Measurements from ENCODE around the gene TNKS1BP1.

TNKS1BP1 gene

DNA sequence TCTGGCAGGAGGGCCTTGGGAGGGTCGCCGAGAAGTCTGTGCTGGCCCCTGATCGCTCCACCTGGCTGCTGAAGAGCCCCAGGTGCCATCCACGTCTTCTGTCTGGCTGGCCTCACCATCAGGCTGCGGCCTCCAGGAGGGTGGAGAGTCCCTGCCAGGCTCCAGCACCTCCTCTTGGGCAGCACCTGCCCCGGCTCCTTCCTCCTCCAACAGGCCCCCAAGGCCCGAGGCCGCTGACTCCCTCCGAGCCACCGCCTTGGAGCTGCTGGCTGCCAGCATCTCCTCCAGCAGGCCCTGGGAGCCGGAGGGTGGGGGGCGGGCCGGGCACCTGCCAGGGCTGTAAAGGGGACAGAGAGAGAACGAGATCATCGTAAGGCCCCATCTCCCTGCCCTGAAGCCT lies 22.3 kb downstream of the TNKS1BP1 start:
- no peaks in the 10 kb centered on the region for H3K4me1 ChIP-seq (ENCODE audit: control insufficient read depth, low read length)
- H3K4me3 ChIP-seq (ENCODE audit: low read length) = no peak overlapping the region
- H3F3A ChIP-seq (ENCODE audit: control insufficient read depth, insufficient read depth) = no peaks in the 10 kb centered on the region
- no peaks in the 10 kb centered on the region for H3K9me2 ChIP-seq (replicated peaks; ENCODE audit: control insufficient read depth, low read length)
- no peaks in the 10 kb centered on the region for H3K79me2 ChIP-seq (ENCODE audit: control insufficient read depth, low read length)
- no peaks in the 10 kb centered on the region for H3K27me3 ChIP-seq (ENCODE audit: control insufficient read depth, low read length)
- no peaks in the 10 kb centered on the region for H3K9me3 ChIP-seq (ENCODE audit: control insufficient read depth, insufficient read depth, low read length)
- no peak for TF ChIP-seq EZH2phosphoT487 (IDR thresholded peaks at IDR 0.05; ENCODE audit: borderline replicate concordance, low read length)
- TF ChIP-seq, protein P1, sequence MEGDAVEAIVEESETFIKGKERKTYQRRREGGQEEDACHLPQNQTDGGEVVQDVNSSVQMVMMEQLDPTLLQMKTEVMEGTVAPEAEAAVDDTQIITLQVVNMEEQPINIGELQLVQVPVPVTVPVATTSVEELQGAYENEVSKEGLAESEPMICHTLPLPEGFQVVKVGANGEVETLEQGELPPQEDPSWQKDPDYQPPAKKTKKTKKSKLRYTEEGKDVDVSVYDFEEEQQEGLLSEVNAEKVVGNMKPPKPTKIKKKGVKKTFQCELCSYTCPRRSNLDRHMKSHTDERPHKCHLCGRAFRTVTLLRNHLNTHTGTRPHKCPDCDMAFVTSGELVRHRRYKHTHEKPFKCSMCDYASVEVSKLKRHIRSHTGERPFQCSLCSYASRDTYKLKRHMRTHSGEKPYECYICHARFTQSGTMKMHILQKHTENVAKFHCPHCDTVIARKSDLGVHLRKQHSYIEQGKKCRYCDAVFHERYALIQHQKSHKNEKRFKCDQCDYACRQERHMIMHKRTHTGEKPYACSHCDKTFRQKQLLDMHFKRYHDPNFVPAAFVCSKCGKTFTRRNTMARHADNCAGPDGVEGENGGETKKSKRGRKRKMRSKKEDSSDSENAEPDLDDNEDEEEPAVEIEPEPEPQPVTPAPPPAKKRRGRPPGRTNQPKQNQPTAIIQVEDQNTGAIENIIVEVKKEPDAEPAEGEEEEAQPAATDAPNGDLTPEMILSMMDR (IDR thresholded peaks at IDR 0.05; ENCODE audit: low read depth, low read length, poor library complexity, severe bottlenecking) = no peak
- no peaks in the 10 kb centered on the region for H3K36me3 ChIP-seq (ENCODE audit: control insufficient read depth, low read length)
- H4K20me1 ChIP-seq (ENCODE audit: control insufficient read depth, insufficient read depth, low read depth, low read length) = no peaks in the 10 kb centered on the region
- no peak overlapping the region for H3K4me2 ChIP-seq (ENCODE audit: low read length)
- no peak overlapping the region for H3K27ac ChIP-seq (ENCODE audit: low read depth, low read length)

DNA sequence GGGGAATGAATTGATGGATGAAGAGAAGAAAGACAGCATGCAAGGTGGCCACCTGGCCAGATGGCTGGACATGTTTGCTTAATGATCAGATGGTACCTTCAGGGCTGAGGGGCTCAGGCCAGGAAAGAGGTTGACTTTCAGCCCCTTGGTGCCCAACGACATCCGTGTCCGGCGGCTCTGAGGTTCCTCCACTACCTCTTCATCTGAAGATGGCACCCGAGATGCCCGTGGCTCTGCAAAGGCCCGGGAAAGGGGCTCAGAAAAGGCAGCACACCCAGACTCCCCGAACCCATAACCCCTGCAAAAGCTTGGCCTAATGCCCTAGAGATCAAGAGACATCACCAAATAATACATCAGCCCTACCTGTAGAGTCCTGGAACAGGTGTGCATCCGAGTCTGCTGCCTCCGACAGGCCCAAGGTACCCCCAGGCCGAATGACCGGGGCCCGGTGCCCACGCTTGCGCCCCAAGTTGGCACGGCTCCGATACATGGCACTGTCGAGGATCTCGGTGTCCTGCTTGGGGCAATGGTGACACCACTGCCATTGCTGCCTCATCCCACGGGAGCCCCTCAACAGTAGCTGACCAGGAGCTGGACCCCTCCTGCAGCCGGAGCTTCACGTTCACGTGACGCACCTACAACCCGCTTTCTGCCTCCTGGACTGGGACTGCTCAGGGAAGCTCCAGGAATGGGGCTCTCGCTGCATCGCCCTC lies 22.9 kb downstream of the TNKS1BP1 start:
- no peaks in the 10 kb centered on the region for H3K27me3 ChIP-seq (ENCODE audit: control insufficient read depth, low read length)

DNA sequence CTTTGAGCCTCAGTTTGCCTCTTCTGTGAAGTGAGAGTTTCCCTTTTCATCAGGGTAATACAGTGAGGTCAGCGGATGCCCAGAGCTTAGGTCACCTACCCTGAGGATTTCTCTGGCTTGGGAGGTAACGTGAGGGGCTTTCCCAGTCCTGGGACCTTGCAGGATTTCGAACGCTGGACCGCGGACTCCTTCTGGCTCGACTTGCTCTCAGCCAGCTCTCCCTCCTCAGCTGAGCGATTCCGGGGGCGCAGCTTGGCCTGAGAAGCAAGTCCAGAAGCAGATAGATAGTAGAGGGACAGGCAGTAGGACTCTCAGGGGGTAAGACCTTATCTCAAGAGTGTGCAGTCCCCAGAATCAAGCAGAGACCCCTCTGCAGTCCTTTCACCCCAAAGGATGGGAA lies 24.0 kb downstream of the TNKS1BP1 start:
- Histone ChIP-seq H3K79me2 (ENCODE audit: control insufficient read depth, low read length) (no peaks in the 10 kb centered on the region), H3K4me3 (ENCODE audit: low read length) (no peak overlapping the region), H3K9me3 (ENCODE audit: control insufficient read depth, insufficient read depth, low read length) (no peaks in the 10 kb centered on the region), H3K27me3 (ENCODE audit: control insufficient read depth, low read length) (no peaks in the 10 kb centered on the region), H3K4me2 (ENCODE audit: low read length) (no peak overlapping the region), H3F3A (ENCODE audit: control insufficient read depth, insufficient read depth) (no peaks in the 10 kb centered on the region), H3K9me2 (replicated peaks; ENCODE audit: control insufficient read depth, low read length) (no peaks in the 10 kb centered on the region), H4K20me1 (ENCODE audit: control insufficient read depth, insufficient read depth, low read depth, low read length) (no peaks in the 10 kb centered on the region), H3K36me3 (ENCODE audit: control insufficient read depth, low read length) (no peaks in the 10 kb centered on the region), H3K4me1 (ENCODE audit: control insufficient read depth, low read length) (no peaks in the 10 kb centered on the region), H3K27ac (ENCODE audit: low read depth, low read length) (no peak overlapping the region)
- TF ChIP-seq, protein P1 (IDR thresholded peaks at IDR 0.05; ENCODE audit: low read depth, low read length, poor library complexity, severe bottlenecking) = no peak
- no peak for TF ChIP-seq EZH2phosphoT487 (IDR thresholded peaks at IDR 0.05; ENCODE audit: borderline replicate concordance, low read length)

More for the DNA sequence above, 22.9 kb downstream of the TNKS1BP1 start:
- Histone ChIP-seq H3K4me2 (ENCODE audit: low read length) (no peak overlapping the region), H3K79me2 (ENCODE audit: control insufficient read depth, low read length) (no peaks in the 10 kb centered on the region), H3K36me3 (ENCODE audit: control insufficient read depth, low read length) (no peaks in the 10 kb centered on the region), H3K9me3 (ENCODE audit: control insufficient read depth, insufficient read depth, low read length) (no peaks in the 10 kb centered on the region), H3K9me2 (replicated peaks; ENCODE audit: control insufficient read depth, low read length) (no peaks in the 10 kb centered on the region), H3K4me1 (ENCODE audit: control insufficient read depth, low read length) (no peaks in the 10 kb centered on the region), H3K27ac (ENCODE audit: low read depth, low read length) (no peak overlapping the region), H3K4me3 (ENCODE audit: low read length) (no peak overlapping the region), H4K20me1 (ENCODE audit: control insufficient read depth, insufficient read depth, low read depth, low read length) (no peaks in the 10 kb centered on the region), H3F3A (ENCODE audit: control insufficient read depth, insufficient read depth) (no peaks in the 10 kb centered on the region)
- TF ChIP-seq EZH2phosphoT487 (IDR thresholded peaks at IDR 0.05; ENCODE audit: borderline replicate concordance, low read length) = no peak
- TF ChIP-seq, protein P1 (IDR thresholded peaks at IDR 0.05; ENCODE audit: low read depth, low read length, poor library complexity, severe bottlenecking) = no peak
